GM23338 (cell line): ENCODE measurements around the gene FLT1. TPM values are rescaled to one million over a fixed set of nuclear protein-coding genes. Genes with fewer than 3 reads are reported as not detected.

Experiments
- ATAC-seq: fragments of 200-7000 bp; cut with Tn5 transposase; 3 replicates; pipeline ENCODE4 v1.9.1; 2020
- DNase-seq: peaks from one replicate; pipeline ENCODE4 v3.0.0-alpha.2; 2015; ENCODE audit warnings: low spot score
- H2AFZ ChIP-seq: fragments of 200-600 bp; sonication (generic); 2 replicates; pipeline ENCODE4 v1.8.0; 2016; ENCODE audit warnings: antibody characterized with exemption, mild to moderate bottlenecking, moderate library complexity
- H3F3A ChIP-seq: fragments of 200-600 bp; sonication (generic); replicated peaks from 2 replicates; pipeline ENCODE4 v1.8.0; 2017; ENCODE audit warnings: antibody characterized with exemption, mixed run types, low read depth
- H3K27ac ChIP-seq: fragments of 200-600 bp; sonication (generic); 2 replicates; pipeline ENCODE4 v1.6.1; 2016; ENCODE audit warnings: low read depth
- H3K27me3 ChIP-seq: fragments of 200-600 bp; sonication (generic); 2 replicates; pipeline ENCODE4 v1.8.0; 2016; ENCODE audit warnings: mild to moderate bottlenecking, mixed run types, moderate library complexity; ENCODE audit not compliant: insufficient read depth
- H3K36me3 ChIP-seq: fragments of 200-600 bp; sonication (generic); 2 replicates; pipeline ENCODE4 v1.8.0; 2016; ENCODE audit warnings: mild to moderate bottlenecking; ENCODE audit not compliant: insufficient read depth
- H3K4me1 ChIP-seq: fragments of 200-600 bp; sonication (generic); 2 replicates; pipeline ENCODE4 v1.8.0; 2016; ENCODE audit warnings: mild to moderate bottlenecking, moderate library complexity; ENCODE audit not compliant: insufficient read depth
- H3K4me2 ChIP-seq: fragments of 200-600 bp; sonication (generic); 2 replicates; pipeline ENCODE4 v1.7.1; 2017; ENCODE audit warnings: mixed run types
- H3K4me3 ChIP-seq: fragments of 200-600 bp; sonication (generic); 2 replicates; pipeline ENCODE4 v1.6.1; 2016; ENCODE audit warnings: mixed run types
- H3K79me2 ChIP-seq: fragments of 200-600 bp; sonication (generic); replicated peaks from 2 replicates; pipeline ENCODE4 v1.8.0; 2017; ENCODE audit warnings: mild to moderate bottlenecking; ENCODE audit not compliant: insufficient read depth
- H3K9me2 ChIP-seq: fragments of 200-600 bp; sonication (generic); 2 replicates; pipeline ENCODE4 v1.8.0; 2017; ENCODE audit not compliant: insufficient read depth
- H4K20me1 ChIP-seq: fragments of 200-600 bp; sonication (generic); replicated peaks from 2 replicates; pipeline ENCODE4 v1.8.0; 2017; ENCODE audit warnings: mild to moderate bottlenecking; ENCODE audit not compliant: insufficient read depth
- H3K27ac Mint-ChIP-seq: 2 replicates; pipeline ENCODE4 v1.8.0; 2020; ENCODE audit warnings: inconsistent platforms, mild to moderate bottlenecking, moderate library complexity, mixed read lengths
- H3K27me3 Mint-ChIP-seq: 3 replicates; pipeline ENCODE4 v1.8.0; 2022; ENCODE audit warnings: low read depth, mild to moderate bottlenecking, moderate library complexity, mixed read lengths, inconsistent platforms; ENCODE audit not compliant: insufficient read depth, poor library complexity
- H3K36me3 Mint-ChIP-seq: 3 replicates; pipeline ENCODE4 v1.8.0; 2021; ENCODE audit warnings: low read depth, mild to moderate bottlenecking, inconsistent platforms, moderate library complexity, mixed read lengths
- H3K4me1 Mint-ChIP-seq: 3 replicates; pipeline ENCODE4 v1.8.0; 2020; ENCODE audit warnings: mild to moderate bottlenecking, inconsistent platforms, mixed read lengths
- H3K4me3 Mint-ChIP-seq: 3 replicates; pipeline ENCODE4 v1.8.0; 2021; ENCODE audit warnings: moderate library complexity, mild to moderate bottlenecking, inconsistent platforms, mixed read lengths
- H3K9me3 Mint-ChIP-seq: 3 replicates; pipeline ENCODE4 v1.8.0; 2020; ENCODE audit warnings: moderate library complexity, mild to moderate bottlenecking, inconsistent platforms, mixed read lengths
- CREB1 ChIP-seq: fragments of 250-450 bp; sonication (Bioruptor Pico); IDR thresholded peaks from 2 replicates; pipeline ENCODE4 v1.5.0; 2020; ENCODE audit warnings: low read depth, mild to moderate bottlenecking, moderate library complexity
- EZH2 ChIP-seq: fragments of 200-600 bp; sonication (generic); IDR thresholded peaks from one replicate; pipeline ENCODE4 v1.8.0; 2017; ENCODE audit warnings: antibody characterized with exemption, mild to moderate bottlenecking, low read depth; ENCODE audit not compliant: unreplicated experiment
- EZH2phosphoT487 ChIP-seq: fragments of 200-600 bp; sonication (generic); IDR thresholded peaks from one replicate; pipeline ENCODE4 v1.8.1; 2018; ENCODE audit warnings: antibody characterized with exemption; ENCODE audit not compliant: unreplicated experiment
- JUNB ChIP-seq: IDR thresholded peaks from one replicate; pipeline ENCODE4 v1.6.1; 2016; ENCODE audit warnings: antibody characterized with exemption; ENCODE audit not compliant: unreplicated experiment
- NANOG ChIP-seq: IDR thresholded peaks from 2 replicates; pipeline ENCODE4 v1.6.1; 2016; ENCODE audit warnings: antibody characterized with exemption, borderline replicate concordance
- POLR2AphosphoS5 ChIP-seq: IDR thresholded peaks from 2 replicates; pipeline ENCODE4 v1.6.1; 2016; ENCODE audit warnings: antibody characterized with exemption, low read depth
- STAT1 ChIP-seq: IDR thresholded peaks from one replicate; pipeline ENCODE4 v1.6.1; 2016; ENCODE audit warnings: antibody characterized with exemption; ENCODE audit not compliant: unreplicated experiment
- ZNF114 ChIP-seq: fragments of 250-450 bp; sonication (Bioruptor Pico); IDR thresholded peaks from 2 replicates; pipeline ENCODE4 v1.5.0; 2020; ENCODE audit warnings: mild to moderate bottlenecking, moderate library complexity
- ZNF331 ChIP-seq: fragments of 250-450 bp; sonication (Bioruptor Pico); IDR thresholded peaks from 2 replicates; pipeline ENCODE4 v1.5.0; 2020; ENCODE audit warnings: low read depth, mild to moderate bottlenecking, moderate library complexity
- polyA plus RNA-seq: library from polyadenylated mRNA; unstranded; fragments of >200 nt; fragmentation: Nextera tagmentation; extraction: Ambion mirVana; gene quantifications from 2 replicates; pipeline ENCODE4 v1.2.1, GENCODE V29; 2016
- total RNA-seq: library from RNA; depleted of rRNA; stranded (reverse); fragments of >200 nt; shearing (Covaris generic); gene quantifications from 2 replicates; pipeline ENCODE4 v1.2.3, GENCODE V29; 2014
- TF ChIP-seq, protein P1 (sequence below): IDR thresholded peaks from one replicate; pipeline ENCODE4 v1.6.1; 2018; ENCODE audit warnings: antibody characterized with exemption; ENCODE audit not compliant: unreplicated experiment
- TF ChIP-seq, protein P2 (sequence below), 2 experiments: fragments of 200-600 bp in 1 of 2; sonication (generic) in 1 of 2; conservative IDR thresholded peaks; 2 replicates each; pipeline versions ENCODE4 v1.5.1 to v1.6.1; 2016 to 2017; ENCODE audit warnings: antibody characterized with exemption in 2 of 2, low read depth in 2 of 2, mild to moderate bottlenecking in 2 of 2, moderate library complexity in 1 of 2
- TF ChIP-seq, protein P3 (sequence below): IDR thresholded peaks from 2 replicates; pipeline ENCODE4 v1.6.1; 2016; ENCODE audit warnings: antibody characterized with exemption
- TF ChIP-seq, protein P4 (sequence below): fragments of 250-450 bp; sonication (Bioruptor Pico); IDR thresholded peaks from 2 replicates; pipeline ENCODE4 v1.5.0; 2020; ENCODE audit warnings: mild to moderate bottlenecking, moderate library complexity

The FLT1 gene
- total and polyA plus RNA-seq, 2 experiments from 2014 or later = 26.8 to 116 TPM

DNA sequence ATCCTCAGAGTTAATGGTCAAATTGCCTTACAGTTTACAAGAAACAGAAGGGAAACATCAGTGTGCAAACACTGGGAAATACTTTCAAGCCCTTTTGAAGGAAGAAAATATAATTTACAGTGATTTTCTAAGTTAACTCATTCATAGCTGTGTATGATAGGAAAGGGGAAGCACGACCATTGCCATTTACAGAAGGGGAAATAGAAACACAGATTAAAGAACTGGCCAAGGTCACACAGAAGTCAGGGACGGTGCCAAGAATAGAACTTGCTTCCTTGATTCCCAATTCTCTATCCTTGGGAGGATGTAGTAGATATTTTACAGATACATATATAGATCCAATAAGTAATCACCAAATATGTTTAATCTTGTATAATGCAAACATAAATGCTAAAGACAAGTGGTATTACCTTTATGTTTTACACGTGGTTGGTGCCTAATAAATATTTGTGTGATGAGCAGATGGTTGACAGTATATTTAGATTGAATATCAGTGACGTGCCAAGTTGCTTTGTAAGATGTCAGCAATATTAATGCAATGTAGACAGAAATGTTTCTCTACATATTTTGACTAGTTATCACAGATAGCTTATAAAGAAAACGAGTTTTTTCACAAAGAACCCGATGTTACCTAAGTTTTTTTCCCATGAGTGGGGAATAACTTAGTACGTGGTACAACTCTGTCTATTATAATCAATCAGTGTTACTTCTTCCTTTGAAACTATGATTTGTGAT, 73.1 kb downstream of the FLT1 start:
- Histone ChIP-seq H3K9me2 (no peaks in the 10 kb centered on the region), H3K4me2 (no peak overlapping the region), H3K27me3 (no peaks in the 10 kb centered on the region), H3K36me3 (peaks cover 36% of the 10 kb centered on the region), H3K27ac (0 out of 2 replicates have a peak overlapping the region, but pooled peaks have one; percentile 3), H4K20me1 (no peaks in the 10 kb centered on the region), H3K4me1 (peaks cover 12% of the 10 kb centered on the region), H3K79me2 (peaks cover 40% of the 10 kb centered on the region), H3F3A (no peaks in the 10 kb centered on the region), H2AFZ (no peak overlapping the region), H3K4me3 (no peak overlapping the region)
- Mint-ChIP-seq H3K36me3 (peaks cover 91% of the 10 kb centered on the region), H3K4me3 (no peak overlapping the region), H3K27me3 (peaks cover 2% of the 10 kb centered on the region), H3K9me3 (no peaks in the 10 kb centered on the region), H3K4me1 (peaks cover 40% of the 10 kb centered on the region), H3K27ac (no peak overlapping the region)
- TF ChIP-seq, protein P1, sequence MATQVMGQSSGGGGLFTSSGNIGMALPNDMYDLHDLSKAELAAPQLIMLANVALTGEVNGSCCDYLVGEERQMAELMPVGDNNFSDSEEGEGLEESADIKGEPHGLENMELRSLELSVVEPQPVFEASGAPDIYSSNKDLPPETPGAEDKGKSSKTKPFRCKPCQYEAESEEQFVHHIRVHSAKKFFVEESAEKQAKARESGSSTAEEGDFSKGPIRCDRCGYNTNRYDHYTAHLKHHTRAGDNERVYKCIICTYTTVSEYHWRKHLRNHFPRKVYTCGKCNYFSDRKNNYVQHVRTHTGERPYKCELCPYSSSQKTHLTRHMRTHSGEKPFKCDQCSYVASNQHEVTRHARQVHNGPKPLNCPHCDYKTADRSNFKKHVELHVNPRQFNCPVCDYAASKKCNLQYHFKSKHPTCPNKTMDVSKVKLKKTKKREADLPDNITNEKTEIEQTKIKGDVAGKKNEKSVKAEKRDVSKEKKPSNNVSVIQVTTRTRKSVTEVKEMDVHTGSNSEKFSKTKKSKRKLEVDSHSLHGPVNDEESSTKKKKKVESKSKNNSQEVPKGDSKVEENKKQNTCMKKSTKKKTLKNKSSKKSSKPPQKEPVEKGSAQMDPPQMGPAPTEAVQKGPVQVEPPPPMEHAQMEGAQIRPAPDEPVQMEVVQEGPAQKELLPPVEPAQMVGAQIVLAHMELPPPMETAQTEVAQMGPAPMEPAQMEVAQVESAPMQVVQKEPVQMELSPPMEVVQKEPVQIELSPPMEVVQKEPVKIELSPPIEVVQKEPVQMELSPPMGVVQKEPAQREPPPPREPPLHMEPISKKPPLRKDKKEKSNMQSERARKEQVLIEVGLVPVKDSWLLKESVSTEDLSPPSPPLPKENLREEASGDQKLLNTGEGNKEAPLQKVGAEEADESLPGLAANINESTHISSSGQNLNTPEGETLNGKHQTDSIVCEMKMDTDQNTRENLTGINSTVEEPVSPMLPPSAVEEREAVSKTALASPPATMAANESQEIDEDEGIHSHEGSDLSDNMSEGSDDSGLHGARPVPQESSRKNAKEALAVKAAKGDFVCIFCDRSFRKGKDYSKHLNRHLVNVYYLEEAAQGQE = no peak
- TF ChIP-seq, protein P2, sequence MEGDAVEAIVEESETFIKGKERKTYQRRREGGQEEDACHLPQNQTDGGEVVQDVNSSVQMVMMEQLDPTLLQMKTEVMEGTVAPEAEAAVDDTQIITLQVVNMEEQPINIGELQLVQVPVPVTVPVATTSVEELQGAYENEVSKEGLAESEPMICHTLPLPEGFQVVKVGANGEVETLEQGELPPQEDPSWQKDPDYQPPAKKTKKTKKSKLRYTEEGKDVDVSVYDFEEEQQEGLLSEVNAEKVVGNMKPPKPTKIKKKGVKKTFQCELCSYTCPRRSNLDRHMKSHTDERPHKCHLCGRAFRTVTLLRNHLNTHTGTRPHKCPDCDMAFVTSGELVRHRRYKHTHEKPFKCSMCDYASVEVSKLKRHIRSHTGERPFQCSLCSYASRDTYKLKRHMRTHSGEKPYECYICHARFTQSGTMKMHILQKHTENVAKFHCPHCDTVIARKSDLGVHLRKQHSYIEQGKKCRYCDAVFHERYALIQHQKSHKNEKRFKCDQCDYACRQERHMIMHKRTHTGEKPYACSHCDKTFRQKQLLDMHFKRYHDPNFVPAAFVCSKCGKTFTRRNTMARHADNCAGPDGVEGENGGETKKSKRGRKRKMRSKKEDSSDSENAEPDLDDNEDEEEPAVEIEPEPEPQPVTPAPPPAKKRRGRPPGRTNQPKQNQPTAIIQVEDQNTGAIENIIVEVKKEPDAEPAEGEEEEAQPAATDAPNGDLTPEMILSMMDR (conservative IDR thresholded peaks at IDR 0.05; ENCODE audit: low read depth in 2 of 2) = no peak
- no peak for TF ChIP-seq NANOG
- no peak for TF ChIP-seq POLR2AphosphoS5
- no peak for TF ChIP-seq EZH2
- no peak for TF ChIP-seq EZH2phosphoT487
- TF ChIP-seq ZNF114 (CRISPR knock-in tag) = no peak
- TF ChIP-seq, protein P3, sequence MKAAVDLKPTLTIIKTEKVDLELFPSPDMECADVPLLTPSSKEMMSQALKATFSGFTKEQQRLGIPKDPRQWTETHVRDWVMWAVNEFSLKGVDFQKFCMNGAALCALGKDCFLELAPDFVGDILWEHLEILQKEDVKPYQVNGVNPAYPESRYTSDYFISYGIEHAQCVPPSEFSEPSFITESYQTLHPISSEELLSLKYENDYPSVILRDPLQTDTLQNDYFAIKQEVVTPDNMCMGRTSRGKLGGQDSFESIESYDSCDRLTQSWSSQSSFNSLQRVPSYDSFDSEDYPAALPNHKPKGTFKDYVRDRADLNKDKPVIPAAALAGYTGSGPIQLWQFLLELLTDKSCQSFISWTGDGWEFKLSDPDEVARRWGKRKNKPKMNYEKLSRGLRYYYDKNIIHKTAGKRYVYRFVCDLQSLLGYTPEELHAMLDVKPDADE = no peak
- no peak for TF ChIP-seq JUNB
- no peak for TF ChIP-seq ZNF331
- no peak for TF ChIP-seq CREB1 (CRISPR knock-in tag)
- TF ChIP-seq, protein P4, sequence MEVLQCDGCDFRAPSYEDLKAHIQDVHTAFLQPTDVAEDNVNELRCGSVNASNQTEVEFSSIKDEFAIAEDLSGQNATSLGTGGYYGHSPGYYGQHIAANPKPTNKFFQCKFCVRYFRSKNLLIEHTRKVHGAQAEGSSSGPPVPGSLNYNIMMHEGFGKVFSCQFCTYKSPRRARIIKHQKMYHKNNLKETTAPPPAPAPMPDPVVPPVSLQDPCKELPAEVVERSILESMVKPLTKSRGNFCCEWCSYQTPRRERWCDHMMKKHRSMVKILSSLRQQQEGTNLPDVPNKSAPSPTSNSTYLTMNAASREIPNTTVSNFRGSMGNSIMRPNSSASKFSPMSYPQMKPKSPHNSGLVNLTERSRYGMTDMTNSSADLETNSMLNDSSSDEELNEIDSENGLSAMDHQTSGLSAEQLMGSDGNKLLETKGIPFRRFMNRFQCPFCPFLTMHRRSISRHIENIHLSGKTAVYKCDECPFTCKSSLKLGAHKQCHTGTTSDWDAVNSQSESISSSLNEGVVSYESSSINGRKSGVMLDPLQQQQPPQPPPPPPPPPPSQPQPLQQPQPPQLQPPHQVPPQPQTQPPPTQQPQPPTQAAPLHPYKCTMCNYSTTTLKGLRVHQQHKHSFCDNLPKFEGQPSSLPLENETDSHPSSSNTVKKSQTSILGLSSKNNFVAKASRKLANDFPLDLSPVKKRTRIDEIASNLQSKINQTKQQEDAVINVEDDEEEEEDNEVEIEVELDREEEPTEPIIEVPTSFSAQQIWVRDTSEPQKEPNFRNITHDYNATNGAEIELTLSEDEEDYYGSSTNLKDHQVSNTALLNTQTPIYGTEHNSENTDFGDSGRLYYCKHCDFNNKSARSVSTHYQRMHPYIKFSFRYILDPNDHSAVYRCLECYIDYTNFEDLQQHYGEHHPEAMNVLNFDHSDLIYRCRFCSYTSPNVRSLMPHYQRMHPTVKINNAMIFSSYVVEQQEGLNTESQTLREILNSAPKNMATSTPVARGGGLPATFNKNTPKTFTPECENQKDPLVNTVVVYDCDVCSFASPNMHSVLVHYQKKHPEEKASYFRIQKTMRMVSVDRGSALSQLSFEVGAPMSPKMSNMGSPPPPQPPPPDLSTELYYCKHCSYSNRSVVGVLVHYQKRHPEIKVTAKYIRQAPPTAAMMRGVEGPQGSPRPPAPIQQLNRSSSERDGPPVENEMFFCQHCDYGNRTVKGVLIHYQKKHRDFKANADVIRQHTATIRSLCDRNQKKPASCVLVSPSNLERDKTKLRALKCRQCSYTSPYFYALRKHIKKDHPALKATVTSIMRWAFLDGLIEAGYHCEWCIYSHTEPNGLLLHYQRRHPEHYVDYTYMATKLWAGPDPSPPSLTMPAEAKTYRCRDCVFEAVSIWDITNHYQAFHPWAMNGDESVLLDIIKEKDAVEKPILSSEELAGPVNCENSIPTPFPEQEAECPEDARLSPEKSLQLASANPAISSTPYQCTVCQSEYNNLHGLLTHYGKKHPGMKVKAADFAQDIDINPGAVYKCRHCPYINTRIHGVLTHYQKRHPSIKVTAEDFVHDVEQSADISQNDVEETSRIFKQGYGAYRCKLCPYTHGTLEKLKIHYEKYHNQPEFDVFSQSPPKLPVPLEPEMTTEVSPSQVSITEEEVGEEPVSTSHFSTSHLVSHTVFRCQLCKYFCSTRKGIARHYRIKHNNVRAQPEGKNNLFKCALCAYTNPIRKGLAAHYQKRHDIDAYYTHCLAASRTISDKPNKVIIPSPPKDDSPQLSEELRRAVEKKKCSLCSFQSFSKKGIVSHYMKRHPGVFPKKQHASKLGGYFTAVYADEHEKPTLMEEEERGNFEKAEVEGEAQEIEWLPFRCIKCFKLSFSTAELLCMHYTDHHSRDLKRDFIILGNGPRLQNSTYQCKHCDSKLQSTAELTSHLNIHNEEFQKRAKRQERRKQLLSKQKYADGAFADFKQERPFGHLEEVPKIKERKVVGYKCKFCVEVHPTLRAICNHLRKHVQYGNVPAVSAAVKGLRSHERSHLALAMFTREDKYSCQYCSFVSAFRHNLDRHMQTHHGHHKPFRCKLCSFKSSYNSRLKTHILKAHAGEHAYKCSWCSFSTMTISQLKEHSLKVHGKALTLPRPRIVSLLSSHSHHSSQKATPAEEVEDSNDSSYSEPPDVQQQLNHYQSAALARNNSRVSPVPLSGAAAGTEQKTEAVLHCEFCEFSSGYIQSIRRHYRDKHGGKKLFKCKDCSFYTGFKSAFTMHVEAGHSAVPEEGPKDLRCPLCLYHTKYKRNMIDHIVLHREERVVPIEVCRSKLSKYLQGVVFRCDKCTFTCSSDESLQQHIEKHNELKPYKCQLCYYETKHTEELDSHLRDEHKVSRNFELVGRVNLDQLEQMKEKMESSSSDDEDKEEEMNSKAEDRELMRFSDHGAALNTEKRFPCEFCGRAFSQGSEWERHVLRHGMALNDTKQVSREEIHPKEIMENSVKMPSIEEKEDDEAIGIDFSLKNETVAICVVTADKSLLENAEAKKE = no peak
- TF ChIP-seq STAT1 = no peak
- ATAC-seq (no peak), DNase-seq (no peak)
